Testis (tissue), 2 donors: ENCODE measurements around the gene SLC17A9.

Experiments
- POLR2A ChIP-seq: fragments of 450-650 bp; IDR thresholded peaks from one replicate; pipeline ENCODE4 v1.6.1; 2017; ENCODE audit warnings: antibody characterized with exemption, mild to moderate bottlenecking, moderate library complexity
- TF ChIP-seq, protein P1 (sequence below), 3 experiments: fragments of 450-650 bp in 2 of 3; fragments of 200-600 bp in 1 of 3; sonication (generic) in 1 of 3; IDR thresholded peaks; one replicate each; pipeline ENCODE4 v1.5.1; 2016 to 2019; ENCODE audit warnings: antibody characterized with exemption in 3 of 3, mild to moderate bottlenecking in 2 of 3, moderate library complexity in 1 of 3

DNA sequence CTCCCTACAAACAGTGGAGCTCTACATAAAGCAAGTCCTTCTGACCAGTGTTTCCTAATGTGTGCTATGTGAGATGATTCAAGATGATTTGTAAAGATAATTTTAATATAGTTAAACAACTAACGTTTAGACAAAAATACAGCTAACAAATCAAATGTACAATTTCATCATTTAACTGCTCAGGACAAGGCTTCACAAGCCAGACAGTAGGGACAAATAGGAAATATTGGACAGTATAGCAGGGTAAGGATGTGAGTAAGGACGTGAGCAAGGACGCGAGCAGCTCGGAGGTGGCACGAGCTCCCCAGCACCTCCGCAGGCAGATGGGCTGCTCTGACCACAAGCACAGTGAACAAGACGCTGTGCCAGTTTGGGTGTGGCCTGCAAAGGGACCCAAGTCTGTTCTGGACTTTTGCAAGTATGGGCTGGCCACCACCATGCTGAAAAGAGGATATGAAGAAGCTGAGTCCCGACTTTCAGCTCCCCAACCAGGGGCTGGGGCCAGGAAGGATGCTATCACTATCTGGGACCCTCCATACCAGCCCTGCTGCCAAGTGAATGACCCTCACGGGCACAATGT lies 40.7 kb upstream of the SLC17A9 start:
- no peak for TF ChIP-seq POLR2A
- TF ChIP-seq, protein P1, sequence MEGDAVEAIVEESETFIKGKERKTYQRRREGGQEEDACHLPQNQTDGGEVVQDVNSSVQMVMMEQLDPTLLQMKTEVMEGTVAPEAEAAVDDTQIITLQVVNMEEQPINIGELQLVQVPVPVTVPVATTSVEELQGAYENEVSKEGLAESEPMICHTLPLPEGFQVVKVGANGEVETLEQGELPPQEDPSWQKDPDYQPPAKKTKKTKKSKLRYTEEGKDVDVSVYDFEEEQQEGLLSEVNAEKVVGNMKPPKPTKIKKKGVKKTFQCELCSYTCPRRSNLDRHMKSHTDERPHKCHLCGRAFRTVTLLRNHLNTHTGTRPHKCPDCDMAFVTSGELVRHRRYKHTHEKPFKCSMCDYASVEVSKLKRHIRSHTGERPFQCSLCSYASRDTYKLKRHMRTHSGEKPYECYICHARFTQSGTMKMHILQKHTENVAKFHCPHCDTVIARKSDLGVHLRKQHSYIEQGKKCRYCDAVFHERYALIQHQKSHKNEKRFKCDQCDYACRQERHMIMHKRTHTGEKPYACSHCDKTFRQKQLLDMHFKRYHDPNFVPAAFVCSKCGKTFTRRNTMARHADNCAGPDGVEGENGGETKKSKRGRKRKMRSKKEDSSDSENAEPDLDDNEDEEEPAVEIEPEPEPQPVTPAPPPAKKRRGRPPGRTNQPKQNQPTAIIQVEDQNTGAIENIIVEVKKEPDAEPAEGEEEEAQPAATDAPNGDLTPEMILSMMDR (IDR thresholded peaks at IDR 0.05) = no peak
